ENCODE measurements around the gene MYO5B.
"Not testable (repeated sequence)": the region's sequence is repeated elsewhere in the genome, so short reads cannot be mapped to it uniquely, and the experiment has no call there.

MYO5B gene

DNA sequence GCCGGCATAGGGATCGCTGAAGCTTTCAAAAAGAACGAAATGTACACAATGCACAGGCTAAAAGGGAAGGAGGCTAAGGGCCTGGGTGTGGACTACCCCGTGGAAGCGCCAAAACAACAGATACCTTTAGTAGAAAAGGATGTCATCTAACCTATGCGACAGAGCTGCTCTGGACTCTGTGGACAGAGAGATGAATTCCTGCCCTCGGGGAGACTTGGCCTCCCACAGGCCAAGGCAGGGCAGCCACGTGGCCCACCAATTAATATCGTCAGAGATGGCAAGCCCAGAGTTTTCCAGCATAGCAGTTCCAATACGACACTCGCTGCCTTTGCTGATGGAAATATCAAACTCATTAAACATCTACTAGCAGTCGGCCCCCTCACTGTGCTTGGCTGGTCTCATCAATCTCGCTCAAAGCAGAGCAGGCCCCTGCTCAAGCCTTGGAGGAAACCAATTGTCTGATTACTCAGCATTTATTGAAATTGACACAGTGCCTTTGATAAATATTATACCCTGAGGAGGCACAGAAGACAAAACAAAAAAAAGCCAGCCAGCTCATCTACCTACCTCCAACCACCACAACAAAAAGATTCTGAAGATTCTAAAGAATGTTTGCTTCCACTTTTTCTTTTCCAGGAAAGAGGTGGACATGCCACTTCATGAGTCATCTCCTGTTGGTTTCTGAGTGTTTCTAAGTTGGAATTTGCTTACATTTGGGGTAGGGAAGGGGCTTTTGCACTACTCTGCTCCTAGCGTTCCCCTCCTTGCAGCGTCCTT, 302.6 kb downstream of the MYO5B start:
- no peak overlapping the region for H3K4me3 Mint-ChIP-seq

GRCh38 chr18:49890041-49890440, 304.9 kb downstream of the MYO5B start:
- Mint-ChIP-seq H3K36me3 (no peaks in the 10 kb centered on the region), H3K4me1 (no peaks in the 10 kb centered on the region), H3K27ac (no peak overlapping the region), H3K9me3 (no peaks in the 10 kb centered on the region), H3K27me3 (peaks cover 4 to 21% of the 10 kb centered on the region in 2 donors), H3K4me3 (no peak overlapping the region)
- no peak for DNase-seq
- no peak for ATAC-seq (replicated peaks)

More for the DNA sequence above, 302.6 kb downstream of the MYO5B start:
- no peak for DNase-seq
- peaks cover 13 to 27% of the 10 kb centered on the region in 2 donors for H3K27me3 Mint-ChIP-seq
- no peaks in the 10 kb centered on the region for H3K4me1 Mint-ChIP-seq
- no peak for ATAC-seq (replicated peaks)
- no peak overlapping the region for H3K27ac Mint-ChIP-seq
- H3K9me3 Mint-ChIP-seq, result no peaks in the 10 kb centered on the region
- H3K36me3 Mint-ChIP-seq, result no peaks in the 10 kb centered on the region

DNA sequence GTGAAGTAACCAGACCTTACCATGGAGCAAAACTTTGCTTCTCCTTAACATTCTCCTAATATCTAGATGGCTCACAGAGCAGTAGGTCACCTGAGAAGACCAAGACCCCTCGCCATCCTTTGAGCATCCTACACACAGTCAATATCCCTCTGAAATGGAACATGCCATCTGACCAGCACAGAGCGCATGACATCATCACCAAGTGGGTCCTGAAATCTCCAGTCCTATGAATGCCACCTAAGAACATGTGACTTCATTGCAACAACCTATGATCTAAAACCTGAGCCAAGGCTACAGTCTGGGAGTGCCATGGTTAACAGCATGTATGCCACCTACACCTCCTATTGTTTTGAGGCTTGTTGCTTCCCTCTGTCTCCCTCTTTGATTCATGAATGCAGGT, 305.4 kb downstream of the MYO5B start:
- H3K27ac Mint-ChIP-seq; ATAC-seq (replicated peaks); H3K9me3 Mint-ChIP-seq; H3K4me3 Mint-ChIP-seq; DNase-seq; H3K36me3 Mint-ChIP-seq; H3K4me1 Mint-ChIP-seq: not testable (repeated sequence)
- peaks cover 4 to 16% of the 10 kb centered on the region in 2 donors for H3K27me3 Mint-ChIP-seq

- DNase-seq (no peak), ATAC-seq (replicated peaks) (no peak)
- H3K9me3 Mint-ChIP-seq, result no peaks in the 10 kb centered on the region
- peaks cover 9 to 22% of the 10 kb centered on the region in 2 donors for H3K27me3 Mint-ChIP-seq
- H3K4me3 Mint-ChIP-seq, result no peak overlapping the region
- H3K27ac Mint-ChIP-seq, result no peak overlapping the region
- no peaks in the 10 kb centered on the region for H3K4me1 Mint-ChIP-seq
- no peaks in the 10 kb centered on the region for H3K36me3 Mint-ChIP-seq
Observed at GRCh38 chr18:49886891-49887764, 307.8 kb downstream of the MYO5B start.

DNA sequence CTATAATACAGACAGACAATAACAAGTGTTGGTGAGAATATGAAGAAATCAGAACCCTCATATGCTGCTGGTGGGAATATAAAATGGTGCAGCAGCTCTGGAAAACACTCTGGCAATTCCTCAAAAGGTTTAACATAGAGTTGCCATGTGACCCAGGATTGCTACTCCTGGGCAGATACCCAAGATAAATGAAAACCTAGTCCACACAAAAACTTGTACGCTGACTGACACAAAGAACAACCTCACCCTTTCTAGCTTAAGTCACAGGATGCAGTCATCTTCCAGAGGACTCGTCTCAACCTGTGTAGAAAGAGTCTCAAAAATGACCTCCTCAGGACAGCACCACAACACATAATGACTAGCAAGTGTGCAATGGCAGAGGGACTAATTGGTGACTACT, 310.0 kb downstream of the MYO5B start:
- no peak overlapping the region for H3K27ac Mint-ChIP-seq
- no peak for DNase-seq
- ATAC-seq (replicated peaks), result no peak
- peaks cover 12 to 13% of the 10 kb centered on the region in 2 donors for H3K27me3 Mint-ChIP-seq
- H3K4me1 Mint-ChIP-seq, result no peaks in the 10 kb centered on the region
- H3K36me3 Mint-ChIP-seq, result no peaks in the 10 kb centered on the region
- H3K9me3 Mint-ChIP-seq, result no peaks in the 10 kb centered on the region
- no peak overlapping the region for H3K4me3 Mint-ChIP-seq

- Mint-ChIP-seq H3K27ac (no peak overlapping the region), H3K4me3 (no peak overlapping the region), H3K27me3 (peaks cover 13 to 16% of the 10 kb centered on the region in 2 donors), H3K4me1 (no peaks in the 10 kb centered on the region), H3K36me3 (no peaks in the 10 kb centered on the region), H3K9me3 (no peaks in the 10 kb centered on the region)
- DNase-seq (no peak), ATAC-seq (replicated peaks) (no peak)
Observed at GRCh38 chr18:49884465-49884864, 310.5 kb downstream of the MYO5B start.

DNA sequence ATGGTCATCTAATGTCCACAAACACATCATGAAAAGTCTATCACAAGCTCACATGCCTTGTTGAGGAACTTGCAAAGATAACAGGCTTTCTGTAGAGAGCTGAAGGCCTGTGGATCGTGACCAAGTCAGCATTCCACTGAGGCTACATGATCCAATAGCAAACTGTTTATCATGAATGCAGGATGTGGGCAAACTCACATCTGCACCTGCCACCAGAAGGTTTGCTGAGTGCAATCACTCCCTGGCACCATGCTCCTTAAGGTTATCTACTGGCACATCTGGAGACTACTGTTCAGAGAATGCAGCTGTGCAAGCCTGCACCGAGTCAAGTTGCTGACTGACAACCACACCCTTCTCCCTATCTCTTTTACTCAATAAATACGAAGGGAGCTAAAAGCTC, 314.3 kb downstream of the MYO5B start:
- no peak for ATAC-seq (replicated peaks)
- no peak for DNase-seq

DNA sequence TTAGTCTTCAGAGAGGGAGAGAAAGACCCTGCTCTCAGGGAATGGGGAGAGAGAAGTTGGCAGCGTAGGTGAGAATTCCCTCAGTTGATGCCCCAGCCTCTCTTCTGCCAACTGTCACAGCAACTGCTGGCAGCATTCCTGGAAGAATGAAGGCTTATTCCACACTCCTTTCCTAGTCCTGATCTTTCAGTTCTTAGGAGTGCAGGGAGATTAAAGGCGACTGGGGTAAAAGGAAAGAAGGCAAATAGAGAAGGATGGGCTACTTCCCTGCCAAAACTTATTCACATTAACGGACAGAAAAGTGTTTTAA, 315.7 kb downstream of the MYO5B start:
- peaks cover 0 to 3% of the 10 kb centered on the region in 2 donors for H3K4me1 Mint-ChIP-seq
- H3K36me3 Mint-ChIP-seq, result no peaks in the 10 kb centered on the region
- H3K4me3 Mint-ChIP-seq, result no peak overlapping the region
- H3K27me3 Mint-ChIP-seq, result peaks cover 15 to 27% of the 10 kb centered on the region in 2 donors
- no peak for DNase-seq
- no peaks in the 10 kb centered on the region for H3K9me3 Mint-ChIP-seq
- ATAC-seq (replicated peaks), result no peak
- no peak overlapping the region for H3K27ac Mint-ChIP-seq

More for the DNA sequence above, 314.3 kb downstream of the MYO5B start:
- no peak overlapping the region for H3K4me3 Mint-ChIP-seq
- H3K4me1 Mint-ChIP-seq, result no peaks in the 10 kb centered on the region
- H3K27ac Mint-ChIP-seq, result no peak overlapping the region
- H3K9me3 Mint-ChIP-seq, result no peaks in the 10 kb centered on the region
- H3K27me3 Mint-ChIP-seq, result peaks cover 15 to 25% of the 10 kb centered on the region in 2 donors
- H3K36me3 Mint-ChIP-seq, result no peaks in the 10 kb centered on the region

DNA sequence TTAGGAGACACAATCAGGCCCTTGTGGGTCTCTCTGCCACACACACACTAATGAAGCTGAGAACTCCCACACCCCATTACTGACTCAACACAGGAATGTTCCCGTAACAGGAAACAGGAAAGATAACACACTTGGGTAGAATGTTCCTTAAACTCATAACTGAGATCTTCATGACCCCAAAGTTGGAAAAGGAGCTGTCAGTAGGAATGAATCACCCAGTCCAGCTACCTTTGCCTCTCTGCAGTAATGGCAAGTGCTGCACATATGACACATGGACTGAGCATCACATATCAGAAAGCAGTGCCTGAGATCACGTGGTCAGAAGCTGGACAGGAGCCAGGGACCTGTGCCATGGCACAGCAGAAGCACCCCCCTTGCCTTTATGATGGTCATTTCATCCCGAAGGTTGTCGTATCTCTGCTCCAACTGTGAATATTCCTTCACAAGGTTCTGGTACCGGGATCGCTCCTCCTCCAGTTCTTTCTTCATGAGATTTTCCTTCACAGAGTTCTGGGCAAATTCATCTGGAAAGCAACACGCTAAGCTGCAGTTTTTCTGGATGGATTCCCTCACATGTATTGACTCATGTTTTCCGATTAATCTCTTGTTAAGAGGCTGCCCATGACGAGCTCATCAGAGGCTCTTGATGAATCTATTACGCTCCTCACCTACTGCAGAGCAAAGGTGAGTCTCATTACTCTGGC, 316.2 kb downstream of the MYO5B start:
- no peak for ATAC-seq (replicated peaks)
- Mint-ChIP-seq H3K4me3 (no peak overlapping the region), H3K4me1 (peaks cover 0 to 3% of the 10 kb centered on the region in 2 donors), H3K27me3 (peaks cover 15 to 27% of the 10 kb centered on the region in 2 donors), H3K27ac (no peak overlapping the region), H3K9me3 (no peaks in the 10 kb centered on the region), H3K36me3 (no peaks in the 10 kb centered on the region)
- DNase-seq, result no peak

DNA sequence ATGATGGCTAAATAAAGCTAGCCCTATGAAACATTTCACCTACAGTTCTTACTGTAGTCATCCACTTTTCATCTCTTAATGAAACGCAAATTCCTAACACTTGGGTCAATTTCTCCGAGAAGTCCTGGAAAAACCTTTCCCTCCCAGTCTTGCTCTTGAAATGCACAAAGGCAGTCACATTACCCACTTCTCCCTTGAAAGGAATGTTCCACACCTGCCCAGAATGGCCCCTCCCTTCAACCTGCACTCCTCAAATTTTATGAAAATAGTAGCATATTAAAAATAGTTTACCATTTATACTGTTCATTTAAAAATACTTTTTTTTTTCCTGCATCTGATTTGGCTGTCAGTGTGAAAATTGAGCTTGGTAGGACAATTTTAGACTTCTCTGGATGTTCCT, 316.9 kb downstream of the MYO5B start:
- ATAC-seq (replicated peaks) (no peak), DNase-seq (no peak)
- H3K4me1 Mint-ChIP-seq, result peaks cover 0 to 3% of the 10 kb centered on the region in 2 donors
- no peak overlapping the region for H3K4me3 Mint-ChIP-seq
- H3K27ac Mint-ChIP-seq, result no peak overlapping the region
- H3K27me3 Mint-ChIP-seq, result peaks cover 15 to 27% of the 10 kb centered on the region in 2 donors
- no peaks in the 10 kb centered on the region for H3K9me3 Mint-ChIP-seq
- no peaks in the 10 kb centered on the region for H3K36me3 Mint-ChIP-seq

- ATAC-seq (replicated peaks), result no peak
- Mint-ChIP-seq H3K9me3 (no peaks in the 10 kb centered on the region), H3K27me3 (peaks cover 13 to 21% of the 10 kb centered on the region in 2 donors), H3K4me3 (no peak overlapping the region), H3K36me3 (no peaks in the 10 kb centered on the region), H3K27ac (no peak overlapping the region), H3K4me1 (peaks cover 0 to 3% of the 10 kb centered on the region in 2 donors)
- DNase-seq, result no peak
Observed at GRCh38 chr18:49876536-49876935, 318.4 kb downstream of the MYO5B start.

DNA sequence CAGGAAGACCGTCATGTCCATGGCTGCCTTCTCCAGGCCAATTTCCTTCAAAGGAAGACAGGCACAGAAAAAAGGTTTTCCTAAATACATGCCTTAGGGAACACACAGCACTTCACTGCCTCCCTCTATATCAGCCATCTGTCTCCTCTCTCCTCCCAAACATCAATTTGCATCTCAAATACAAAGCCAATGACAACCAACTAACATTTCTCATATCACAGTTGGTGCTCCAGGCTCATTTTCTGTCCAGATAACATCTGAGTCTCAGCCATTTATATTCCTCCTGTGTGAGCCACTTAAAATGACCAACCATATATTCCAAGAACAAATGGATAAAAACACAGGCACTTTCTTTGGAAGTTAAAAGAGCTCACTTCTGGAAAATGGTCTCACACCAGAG, 319.2 kb downstream of the MYO5B start:
- Mint-ChIP-seq H3K27ac (no peak overlapping the region), H3K4me1 (peaks cover 0 to 3% of the 10 kb centered on the region in 2 donors), H3K4me3 (no peak overlapping the region), H3K27me3 (peaks cover 13 to 21% of the 10 kb centered on the region in 2 donors), H3K36me3 (no peaks in the 10 kb centered on the region), H3K9me3 (no peaks in the 10 kb centered on the region)
- no peak for ATAC-seq (replicated peaks)
- no peak for DNase-seq

DNA sequence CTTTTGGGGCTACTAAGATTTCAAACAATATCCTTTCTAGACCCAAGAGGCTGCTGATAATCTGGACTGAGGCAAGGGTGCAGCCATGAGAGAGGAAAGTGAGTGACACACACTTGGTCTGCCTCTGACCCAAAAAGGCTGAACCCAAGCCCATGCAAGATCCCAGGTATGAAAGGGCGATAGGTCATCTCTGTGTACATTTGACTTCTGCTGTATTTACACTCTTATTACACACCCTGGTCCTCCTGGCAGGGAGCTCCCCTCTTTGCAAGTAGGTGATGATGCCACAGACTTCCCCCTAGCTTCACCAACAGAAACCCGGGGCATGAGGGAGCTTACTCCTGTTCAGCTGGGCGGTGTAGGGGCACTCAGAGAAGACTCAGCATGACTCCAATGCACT, 319.8 kb downstream of the MYO5B start:
- no peaks in the 10 kb centered on the region for H3K9me3 Mint-ChIP-seq
- ATAC-seq (replicated peaks) (no peak), DNase-seq (no peak)
- H3K4me1 Mint-ChIP-seq, result peaks cover 0 to 3% of the 10 kb centered on the region in 2 donors
- H3K27me3 Mint-ChIP-seq, result peaks cover 13 to 19% of the 10 kb centered on the region in 2 donors
- no peak overlapping the region for H3K4me3 Mint-ChIP-seq
- H3K27ac Mint-ChIP-seq, result no peak overlapping the region
- no peaks in the 10 kb centered on the region for H3K36me3 Mint-ChIP-seq

DNA sequence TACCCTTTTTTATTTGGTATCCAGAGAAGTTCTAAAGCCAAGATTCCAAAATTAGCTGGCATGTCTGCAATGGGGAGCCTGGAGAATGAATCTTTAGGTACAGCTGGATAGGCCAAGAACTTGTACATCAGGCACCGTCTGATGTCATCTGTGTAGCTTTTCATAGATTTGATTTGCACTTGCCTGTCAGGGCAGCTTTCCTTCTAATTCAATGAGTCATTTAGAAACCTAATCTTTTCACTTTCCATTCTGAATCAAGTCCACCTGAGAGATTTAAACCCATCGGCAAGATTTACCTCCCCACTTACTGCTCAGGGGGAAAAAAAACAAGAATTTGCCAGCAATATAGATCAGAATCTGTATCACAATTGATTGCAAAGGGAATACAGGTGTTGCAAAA, 320.7 kb downstream of the MYO5B start:
- no peak overlapping the region for H3K4me3 Mint-ChIP-seq
- ATAC-seq (replicated peaks), result peak in 1 of 2 donors; percentile 25
- H3K9me3 Mint-ChIP-seq, result no peaks in the 10 kb centered on the region
- H3K36me3 Mint-ChIP-seq, result no peaks in the 10 kb centered on the region
- peaks cover 7 to 12% of the 10 kb centered on the region in 2 donors for H3K27me3 Mint-ChIP-seq
- DNase-seq, result no peak
- H3K27ac Mint-ChIP-seq, result no peak overlapping the region
- peaks cover 0 to 3% of the 10 kb centered on the region in 2 donors for H3K4me1 Mint-ChIP-seq

All from stimulated activated naive B cell treated with anti-CD40 and anti-IgM and Interleukin-4, amounts not matched to agents 10 μg/mL and 1 μg/mL and 100 μg/mL, for 72 hours (primary cell).